Endothelial cell of umbilical vein (primary cell): ENCODE measurements around the gene NXPH1. TPM values are rescaled to one million over a fixed set of nuclear protein-coding genes. Genes with fewer than 3 reads are reported as not detected.

Experiments
- BruUV-seq: library from RNA; stranded (reverse); fragments of 400-500 nt; replicated peaks from 2 replicates; lab custom pipeline; 2021; lab: Mats Ljungman, UMichigan
- CTCF ChIA-PET: fragments of 300-600, 350-600 bp; sonication (Branson Sonifier 250); formaldehyde crosslinking; loops from one replicate; lab custom pipeline; 2021; ENCODE audit warnings: antibody characterized with exemption, inconsistent platforms; lab: Charles Lee
- POLR2A ChIA-PET: fragments of 300-600, 350-600 bp; sonication (Branson Sonifier 250); formaldehyde crosslinking; loops from one replicate; lab custom pipeline; 2021; ENCODE audit warnings: antibody characterized with exemption, inconsistent platforms; lab: Charles Lee
- DNase-seq: peaks from one replicate; pipeline ENCODE4 v3.0.0-alpha.2; 2011; ENCODE audit warnings: low read depth, low spot score
- FAIRE-seq: peaks from 2 replicates; lab custom pipeline; 2011; peaks lifted over from hg19 to GRCh38; lab: Jason Lieb, UNC
- H2AFZ ChIP-seq: 2 replicates; pipeline ENCODE4 v1.6.0; 2012; ENCODE audit warnings: low read depth, low read length, control low read depth, inconsistent platforms
- H3K27ac ChIP-seq: 2 replicates; pipeline ENCODE4 v1.5.1; 2011; ENCODE audit warnings: low read depth, mild to moderate bottlenecking, control low read depth, low read length, moderate library complexity; ENCODE audit not compliant: insufficient read depth
- H3K27me3 ChIP-seq, 2 experiments: 2 replicates each; pipeline versions ENCODE4 v1.6.0 to v1.6.1; 2011; ENCODE audit warnings: low read length in 2 of 2, mixed read lengths in 1 of 2; ENCODE audit not compliant: control insufficient read depth in 2 of 2, insufficient read depth in 2 of 2
- H3K36me3 ChIP-seq, 2 experiments: 2 replicates in 1 of 2; 3 replicates in 1 of 2; pipeline ENCODE4 v1.5.1; 2011; ENCODE audit warnings: low read length in 2 of 2, mild to moderate bottlenecking in 1 of 2, moderate library complexity in 1 of 2; ENCODE audit not compliant: control insufficient read depth in 2 of 2, insufficient read depth in 2 of 2; ENCODE audit errors: extremely low read depth in 1 of 2
- H3K4me1 ChIP-seq: 3 replicates; pipeline ENCODE4 v1.5.1; 2011; ENCODE audit warnings: mild to moderate bottlenecking, low read length; ENCODE audit not compliant: control insufficient read depth, insufficient read depth; ENCODE audit errors: extremely low read depth
- H3K4me2 ChIP-seq: 2 replicates; pipeline ENCODE4 v1.6.1; 2011; ENCODE audit warnings: low read length, control low read depth, mixed read lengths; ENCODE audit not compliant: insufficient read depth
- H3K4me3 ChIP-seq, 3 experiments: fragments of 200-600 bp in 1 of 3; sonication (generic), shearing (Covaris generic) in 1 of 3; replicated peaks in 1 of 3; 2 replicates each; pipeline ENCODE4 v1.5.1; 2011 to 2016; ENCODE audit warnings: control low read depth in 3 of 3, low read length in 3 of 3, mild to moderate bottlenecking in 2 of 3, inconsistent platforms in 1 of 3, low read depth in 1 of 3, moderate library complexity in 1 of 3; ENCODE audit not compliant: insufficient read depth in 1 of 3
- H3K79me2 ChIP-seq: 2 replicates; pipeline ENCODE4 v1.6.0; 2012; ENCODE audit warnings: low read length, inconsistent platforms; ENCODE audit not compliant: control insufficient read depth, insufficient read depth
- H3K9ac ChIP-seq: replicated peaks from 2 replicates; pipeline ENCODE3; 2011; ENCODE audit warnings: low read length, control low read depth; ENCODE audit not compliant: insufficient read depth; ENCODE audit errors: extremely low read depth
- H3K9me1 ChIP-seq: replicated peaks from 3 replicates; pipeline ENCODE4 v1.6.0; 2011; ENCODE audit warnings: mild to moderate bottlenecking, low read length; ENCODE audit not compliant: control insufficient read depth, insufficient read depth; ENCODE audit errors: extremely low read depth
- H3K9me3 ChIP-seq: replicated peaks from 2 replicates; pipeline ENCODE4 v1.5.1; 2012; ENCODE audit warnings: low read length, inconsistent platforms; ENCODE audit not compliant: control insufficient read depth, insufficient read depth
- H4K20me1 ChIP-seq: replicated peaks from 2 replicates; pipeline ENCODE3; 2011; ENCODE audit warnings: mild to moderate bottlenecking, low read length; ENCODE audit not compliant: control insufficient read depth, insufficient read depth; ENCODE audit errors: extremely low read depth
- EZH2 ChIP-seq: IDR thresholded peaks from 2 replicates; pipeline ENCODE4 v1.6.1; 2012; ENCODE audit warnings: borderline replicate concordance, low read depth, mild to moderate bottlenecking, moderate library complexity, low read length, inconsistent platforms; ENCODE audit not compliant: severe bottlenecking
- FOS ChIP-seq: IDR thresholded peaks from 2 replicates; pipeline ENCODE4 v1.6.1; 2011; ENCODE audit warnings: mild to moderate bottlenecking, low read length, moderate library complexity, borderline replicate concordance; ENCODE audit not compliant: insufficient read depth
- GATA2 ChIP-seq: IDR thresholded peaks from 2 replicates; pipeline ENCODE4 v1.7.0; 2011; ENCODE audit warnings: low read depth, mild to moderate bottlenecking, moderate library complexity, mixed read lengths, low read length; ENCODE audit not compliant: insufficient read length, insufficient read depth
- JUN ChIP-seq: IDR thresholded peaks from 2 replicates; pipeline ENCODE4 v1.6.1; 2011; ENCODE audit warnings: borderline replicate concordance, low read depth; ENCODE audit not compliant: insufficient read length, insufficient read depth
- MYC ChIP-seq: IDR thresholded peaks from one replicate; pipeline ENCODE4 v1.6.1; 2011; ENCODE audit warnings: mild to moderate bottlenecking, low read depth, low read length
- POLR2A ChIP-seq: IDR thresholded peaks from 2 replicates; pipeline ENCODE4 v1.6.1; 2012; ENCODE audit warnings: low read depth, mild to moderate bottlenecking, control low read depth, low read length
- POLR2AphosphoS5 ChIP-seq: IDR thresholded peaks from 2 replicates; pipeline ENCODE4 v1.6.1; 2012; ENCODE audit warnings: low read depth, mild to moderate bottlenecking, control low read depth, low read length, moderate library complexity; ENCODE audit not compliant: insufficient read depth
- dilution Hi-C: fragments of 300-500 bp; cut with MboI; formaldehyde crosslinking; loops from one replicate; pipeline ENCODE4 v1.15.0; 2019; ENCODE audit warnings: low sequenced_read_pairs; ENCODE audit not compliant: extremely low pct_ligation_motif_present
- intact Hi-C: fragments of 100-400 bp; cut with micrococcal nuclease; formaldehyde crosslinking; loops from one replicate; pipeline ENCODE4 v1.10.0; 2022
- polyA plus RNA-seq, 4 experiments: library from polyadenylated mRNA; depleted of rRNA in 3 of 4; stranded (reverse) in 3 of 4; unstranded in 1 of 4; fragments of >200 nt; gene quantifications; 2 replicates each; pipeline versions ENCODE4 v1.2.1 to v1.2.3, GENCODE V29; 2011 to 2012; ENCODE audit warnings: missing spikeins in 1 of 4
- total RNA-seq: library from RNA; stranded (reverse); gene quantifications from 2 replicates; pipeline ENCODE4 v1.2.3, GENCODE V29; 2021
- TF ChIP-seq, protein P1 (sequence below), 2 donors: IDR thresholded peaks; 1 replicate in 1 of 2; 2 replicates in 1 of 2; pipeline ENCODE4 v1.5.1; 2011; ENCODE audit warnings: low read length in 2 of 2, mild to moderate bottlenecking in 2 of 2, moderate library complexity in 2 of 2, control low read depth in 1 of 2, inconsistent platforms in 1 of 2, low read depth in 1 of 2; ENCODE audit not compliant: insufficient read depth in 1 of 2; ENCODE audit errors: extremely low read depth in 1 of 2
- TF ChIP-seq, protein P2 (sequence below): IDR thresholded peaks from 2 replicates; pipeline ENCODE4 v1.6.1; 2011; ENCODE audit not compliant: insufficient read depth, insufficient read length

Gene NXPH1
- total and polyA plus RNA-seq, 2 donors (not counting 3 experiments of a cell fraction or from before 2014, with no cell fraction given) = not detected

DNA sequence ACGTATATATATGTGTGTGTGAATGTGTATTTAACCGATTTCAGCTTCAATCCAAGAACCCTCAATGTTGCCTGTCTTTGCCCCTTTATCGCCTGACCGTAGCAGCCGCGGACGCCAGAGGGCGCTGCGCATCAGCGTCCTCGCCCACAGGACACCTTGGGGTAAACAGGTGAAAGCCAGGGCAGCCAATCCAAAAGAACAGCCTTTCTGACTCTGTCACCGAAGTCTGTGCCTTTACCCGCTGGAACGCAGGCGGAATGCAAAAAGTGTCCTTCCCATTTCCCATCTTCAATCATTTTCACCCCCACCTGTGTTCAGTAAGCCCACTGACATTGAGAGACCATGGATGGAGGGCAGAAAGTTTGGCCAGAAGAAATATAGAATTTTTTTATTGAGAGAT, 3.6 kb downstream of the NXPH1 start:
- no peak overlapping the region for H2AFZ ChIP-seq
- no peaks in the 10 kb centered on the region for H3K9me3 ChIP-seq
- DNase-seq (peak; percentile 16), FAIRE-seq (peak; percentile 15)
- H3K4me3 ChIP-seq = no peak overlapping the region
- H3K9ac ChIP-seq = no peak overlapping the region
- intact Hi-C loops (loop anchor here (5.0 kb wide), 1 partner anchor 1975 kb away; no protein-coding TSS in a partner anchor), dilution Hi-C loops (no loop called here)
- H3K4me2 ChIP-seq = no peak overlapping the region
- no peaks in the 10 kb centered on the region for H3K9me1 ChIP-seq
- H3K27ac ChIP-seq = no peak overlapping the region
- TF ChIP-seq MYC = no peak
- TF ChIP-seq JUN = no peak
- TF ChIP-seq, protein P1, sequence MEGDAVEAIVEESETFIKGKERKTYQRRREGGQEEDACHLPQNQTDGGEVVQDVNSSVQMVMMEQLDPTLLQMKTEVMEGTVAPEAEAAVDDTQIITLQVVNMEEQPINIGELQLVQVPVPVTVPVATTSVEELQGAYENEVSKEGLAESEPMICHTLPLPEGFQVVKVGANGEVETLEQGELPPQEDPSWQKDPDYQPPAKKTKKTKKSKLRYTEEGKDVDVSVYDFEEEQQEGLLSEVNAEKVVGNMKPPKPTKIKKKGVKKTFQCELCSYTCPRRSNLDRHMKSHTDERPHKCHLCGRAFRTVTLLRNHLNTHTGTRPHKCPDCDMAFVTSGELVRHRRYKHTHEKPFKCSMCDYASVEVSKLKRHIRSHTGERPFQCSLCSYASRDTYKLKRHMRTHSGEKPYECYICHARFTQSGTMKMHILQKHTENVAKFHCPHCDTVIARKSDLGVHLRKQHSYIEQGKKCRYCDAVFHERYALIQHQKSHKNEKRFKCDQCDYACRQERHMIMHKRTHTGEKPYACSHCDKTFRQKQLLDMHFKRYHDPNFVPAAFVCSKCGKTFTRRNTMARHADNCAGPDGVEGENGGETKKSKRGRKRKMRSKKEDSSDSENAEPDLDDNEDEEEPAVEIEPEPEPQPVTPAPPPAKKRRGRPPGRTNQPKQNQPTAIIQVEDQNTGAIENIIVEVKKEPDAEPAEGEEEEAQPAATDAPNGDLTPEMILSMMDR (IDR thresholded peaks at IDR 0.05; ENCODE audit: extremely low read depth in 1 of 2, insufficient read depth in 1 of 2, low read depth in 1 of 2, low read length in 2 of 2) = peak; percentile 62 to 77
- TF ChIP-seq GATA2 = no peak
- POLR2A ChIA-PET = no interaction called here
- H4K20me1 ChIP-seq = no peaks in the 10 kb centered on the region
- H3K4me1 ChIP-seq = no peaks in the 10 kb centered on the region
- no TSS peak for BruUV-seq
- CTCF ChIA-PET = interaction anchor here (0.6 to 1.2 kb wide), 6 partner anchors 12 to 1976 kb away, joined by 3 to 10 read pairs (median 4); no protein-coding TSS in a partner anchor
- no peaks in the 10 kb centered on the region for H3K36me3 ChIP-seq
- peaks cover 45 to 58% of the 10 kb centered on the region in 2 experiments for H3K27me3 ChIP-seq
- no peaks in the 10 kb centered on the region for H3K79me2 ChIP-seq

GRCh38 chr7:8437606-8438005, 4.2 kb downstream of the NXPH1 start:
- ChIA-PET CTCF (interaction anchor here (1.5 kb wide), 1 partner anchor 1975 kb away, joined by 5 read pairs; no protein-coding TSS in a partner anchor), POLR2A (no interaction called here)
- Histone ChIP-seq H3K27ac (no peak overlapping the region), H3K4me2 (no peak overlapping the region), H3K4me1 (no peaks in the 10 kb centered on the region), H3K9me3 (no peaks in the 10 kb centered on the region), H3K79me2 (no peaks in the 10 kb centered on the region), H2AFZ (no peak overlapping the region), H3K36me3 (no peaks in the 10 kb centered on the region), H3K9ac (no peak overlapping the region), H4K20me1 (no peaks in the 10 kb centered on the region), H3K9me1 (no peaks in the 10 kb centered on the region), H3K27me3 (peaks cover 50 to 64% of the 10 kb centered on the region in 2 experiments), H3K4me3 (no peak overlapping the region)
- intact Hi-C loops (loop anchor here (5.0 kb wide), 1 partner anchor 1975 kb away; no protein-coding TSS in a partner anchor), dilution Hi-C loops (no loop called here)
- no peak for DNase-seq
- FAIRE-seq = no peak
- TF ChIP-seq FOS = no peak
- TF ChIP-seq MYC = no peak
- no peak for TF ChIP-seq GATA2
- no peak for TF ChIP-seq POLR2A
- no peak for TF ChIP-seq JUN
- TF ChIP-seq, protein P2, sequence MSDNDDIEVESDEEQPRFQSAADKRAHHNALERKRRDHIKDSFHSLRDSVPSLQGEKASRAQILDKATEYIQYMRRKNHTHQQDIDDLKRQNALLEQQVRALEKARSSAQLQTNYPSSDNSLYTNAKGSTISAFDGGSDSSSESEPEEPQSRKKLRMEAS = no peak
- TF ChIP-seq, protein P1 (IDR thresholded peaks at IDR 0.05; ENCODE audit: extremely low read depth in 1 of 2, insufficient read depth in 1 of 2, low read depth in 1 of 2, low read length in 2 of 2) = no peak
- TF ChIP-seq EZH2 = no peak
- no peak for TF ChIP-seq POLR2AphosphoS5
- no TSS peak for BruUV-seq
